ENCODE data around the gene COX10.

COX10 gene

GRCh38 chr17:14201021-14201987, 132.0 kb downstream of the COX10 start:
- FAIRE-seq (no peak), DNase-seq (ENCODE audit: insufficient read length, low spot score) (no peak)
- TF ChIP-seq CTCF (IDR thresholded peaks at IDR 0.05; ENCODE audit: insufficient read depth, missing control alignments): no peak

- no peak for TF ChIP-seq CTCF (IDR thresholded peaks at IDR 0.05; ENCODE audit: insufficient read depth, missing control alignments)
- no peak for FAIRE-seq
- DNase-seq (ENCODE audit: insufficient read length, low spot score): no peak
Observed at GRCh38 chr17:14201988-14202380, 132.7 kb downstream of the COX10 start.

- DNase-seq (ENCODE audit: insufficient read length, low spot score): no peak
- TF ChIP-seq CTCF (IDR thresholded peaks at IDR 0.05; ENCODE audit: insufficient read depth, missing control alignments): no peak
- FAIRE-seq: no peak
Observed at GRCh38 chr17:14202388-14203166, 133.3 kb downstream of the COX10 start.

- no peak for TF ChIP-seq CTCF (IDR thresholded peaks at IDR 0.05; ENCODE audit: insufficient read depth, missing control alignments)
- DNase-seq (ENCODE audit: insufficient read length, low spot score) (no peak), FAIRE-seq (no peak)
Observed at GRCh38 chr17:14203388-14203787, 134.1 kb downstream of the COX10 start.

- FAIRE-seq: no peak
Observed at GRCh38 chr17:14204084-14204483, 134.8 kb downstream of the COX10 start.

GRCh38 chr17:14204546-14204945, 135.2 kb downstream of the COX10 start:
- FAIRE-seq (no peak), DNase-seq (ENCODE audit: insufficient read length, low spot score) (no peak)
- no peak for TF ChIP-seq CTCF (IDR thresholded peaks at IDR 0.05; ENCODE audit: insufficient read depth, missing control alignments)

More at GRCh38 chr17:14204084-14204483, 134.8 kb downstream of the COX10 start:
- DNase-seq (ENCODE audit: insufficient read length, low spot score): no peak
- no peak for TF ChIP-seq CTCF (IDR thresholded peaks at IDR 0.05; ENCODE audit: insufficient read depth, missing control alignments)
